HCT116 (cell line): ENCODE results near the gene PRAMEF14. TPM values are rescaled to one million over a fixed set of nuclear protein-coding genes. Genes with fewer than 3 reads are reported as not detected.
"Not testable (repeated sequence)": the region's sequence is repeated elsewhere in the genome, so short reads cannot be mapped to it uniquely, and the experiment has no call there.

Experiments
- ATAC-seq: fragments of 200-7000 bp; cut with Tn5 transposase; 2 replicates; pipeline ENCODE4 v1.9.1; 2020; ENCODE audit warnings: mild to moderate bottlenecking, moderate library complexity
- BruUV-seq: library from RNA; stranded (reverse); fragments of 400-500 nt; replicated peaks from 2 replicates; lab custom pipeline; 2021; lab: Mats Ljungman, UMichigan
- CTCF ChIA-PET: fragments of 300-600 bp; sonication (Branson Sonifier 250); formaldehyde crosslinking; loops from one replicate; lab custom pipeline; 2021; ENCODE audit warnings: antibody characterized with exemption; lab: Charles Lee
- POLR2A ChIA-PET: fragments of 300-600, 350-600 bp; sonication (Branson Sonifier 250); formaldehyde crosslinking; loops from one replicate; lab custom pipeline; 2021; ENCODE audit warnings: antibody characterized with exemption; lab: Charles Lee
- RAD21 ChIA-PET, 2 experiments: fragments of 300-600 bp; sonication (Branson Sonifier 250); formaldehyde crosslinking; loops; one replicate each; lab custom pipeline; 2023; ENCODE audit warnings: low total read pairs in 2 of 2; ENCODE audit not compliant: uncharacterized antibody in 2 of 2, unreplicated experiment in 2 of 2, low non-redundant PET in 1 of 2; lab: Charles Lee
- DNase-seq: peaks from one replicate; pipeline ENCODE4 v3.0.0-alpha.2; 2010; ENCODE audit warnings: low read depth, low spot score
- H2AFZ ChIP-seq: fragments of 200-600 bp; shearing (Covaris generic), sonication (generic); 2 replicates; pipeline ENCODE4 v1.6.1; 2017; ENCODE audit warnings: low read depth, mixed run types, mixed read lengths, antibody characterized with exemption, low read length; ENCODE audit not compliant: poor library complexity, severe bottlenecking
- H3K27ac ChIP-seq: 2 replicates; pipeline ENCODE4 v1.5.1; 2012; ENCODE audit warnings: low read depth, low read length
- H3K27me3 ChIP-seq: fragments of 200-600 bp; sonication (generic); 2 replicates; pipeline ENCODE4 v1.6.1; 2016; ENCODE audit warnings: mixed run types, low read length, mixed read lengths; ENCODE audit not compliant: insufficient read depth
- H3K36me3 ChIP-seq, 2 experiments: fragments of 200-500 bp in 1 of 2; fragments of 200-600 bp in 1 of 2; sonication (Bioruptor generic) in 1 of 2; sonication (generic) in 1 of 2; 2 replicates each; pipeline versions ENCODE4 v1.5.1 to v1.6.1; 2014 to 2016; ENCODE audit warnings: low read length in 2 of 2, inconsistent platforms in 1 of 2, mixed read lengths in 1 of 2, mixed run types in 1 of 2; ENCODE audit not compliant: insufficient read depth in 2 of 2, control insufficient read depth in 1 of 2
- H3K4me1 ChIP-seq, 2 experiments: fragments of 200-600 bp in 1 of 2; sonication (generic) in 1 of 2; 2 replicates each; pipeline versions ENCODE4 v1.5.1 to v1.6.1; 2012 to 2017; ENCODE audit warnings: low read length in 2 of 2, inconsistent platforms in 1 of 2, mild to moderate bottlenecking in 1 of 2, mixed read lengths in 1 of 2, mixed run types in 1 of 2, moderate library complexity in 1 of 2; ENCODE audit not compliant: insufficient read depth in 2 of 2, control insufficient read depth in 1 of 2
- H3K4me2 ChIP-seq: fragments of 200-600 bp; sonication (generic); 2 replicates; pipeline ENCODE4 v1.6.1; 2017; ENCODE audit warnings: mixed run types, low read length, mixed read lengths
- H3K4me3 ChIP-seq, 2 experiments: fragments of 200-600 bp in 1 of 2; sonication (generic) in 1 of 2; replicated peaks in 1 of 2; 2 replicates each; pipeline ENCODE4 v1.5.1; 2011 to 2016; ENCODE audit warnings: low read length in 2 of 2, control low read depth in 1 of 2, low read depth in 1 of 2, mild to moderate bottlenecking in 1 of 2, mixed read lengths in 1 of 2, mixed run types in 1 of 2
- H3K79me2 ChIP-seq: fragments of 200-600 bp; sonication (generic); 2 replicates; pipeline ENCODE4 v1.6.1; 2017; ENCODE audit warnings: mild to moderate bottlenecking, mixed run types, low read length, moderate library complexity, mixed read lengths; ENCODE audit not compliant: insufficient read depth
- H3K9ac ChIP-seq: fragments of 200-600 bp; sonication (generic); 2 replicates; pipeline ENCODE4 v1.6.1; 2016; ENCODE audit warnings: low read length, mixed read lengths
- H3K9me2 ChIP-seq: fragments of 200-600 bp; sonication (generic), shearing (Covaris generic); 2 replicates; pipeline ENCODE4 v1.6.1; 2017; ENCODE audit warnings: mixed run types, mild to moderate bottlenecking, moderate library complexity; ENCODE audit not compliant: insufficient read depth
- H3K9me3 ChIP-seq, 2 experiments: fragments of 200-500 bp in 1 of 2; fragments of 200-600 bp in 1 of 2; sonication (Bioruptor generic) in 1 of 2; sonication (generic) in 1 of 2; 2 replicates each; pipeline ENCODE4 v1.6.1; 2014 to 2017; ENCODE audit warnings: low read length in 2 of 2, mixed read lengths in 2 of 2, inconsistent platforms in 1 of 2, low read depth in 1 of 2, mild to moderate bottlenecking in 1 of 2, mixed run types in 1 of 2, moderate library complexity in 1 of 2; ENCODE audit not compliant: control insufficient read depth in 1 of 2, insufficient read depth in 1 of 2
- H4K20me1 ChIP-seq: fragments of 200-600 bp; sonication (generic), shearing (Covaris generic); 2 replicates; pipeline ENCODE4 v1.6.1; 2017; ENCODE audit warnings: mixed run types, mild to moderate bottlenecking, moderate library complexity; ENCODE audit not compliant: insufficient read depth
- intact Hi-C: fragments of 100-400 bp; cut with micrococcal nuclease; formaldehyde crosslinking; loops from 2 replicates; pipeline ENCODE4 v1.10.0; 2022
- total RNA-seq: library from RNA; stranded (reverse); gene quantifications from one replicate; pipeline ENCODE4 v1.2.1, GENCODE V29; 2021; ENCODE audit not compliant: unreplicated experiment

The PRAMEF14 gene
- total RNA-seq, 1 experiment from 2014 or later = not detected

GRCh38 chr1:13389332-13389731 is 42.4 kb upstream of the PRAMEF14 start, which contains the start of gene PRAMEF17:
PRAMEF17 (plus strand) TSS chr1:13389632; CDS start chr1:13389658, 26 bp downstream.
- H2AFZ ChIP-seq, H3K4me2 ChIP-seq, H3K4me1 ChIP-seq, H3K4me3 ChIP-seq, H3K27me3 ChIP-seq, RAD21 ChIA-PET, BruUV-seq, H3K27ac ChIP-seq, H3K9me2 ChIP-seq, H3K9ac ChIP-seq, DNase-seq, H3K36me3 ChIP-seq, H3K79me2 ChIP-seq, H3K9me3 ChIP-seq, intact Hi-C loops, CTCF ChIA-PET, H4K20me1 ChIP-seq, POLR2A ChIA-PET, ATAC-seq: not testable (repeated sequence)

GRCh38 chr1:13380380-13380779 is 33.4 kb upstream of the PRAMEF14 start:
- H3K4me3 ChIP-seq, RAD21 ChIA-PET, intact Hi-C loops, H3K4me1 ChIP-seq, ATAC-seq, H3K9me2 ChIP-seq, BruUV-seq, H3K27ac ChIP-seq, H2AFZ ChIP-seq, DNase-seq, H3K9ac ChIP-seq, H3K27me3 ChIP-seq, H4K20me1 ChIP-seq, H3K79me2 ChIP-seq, H3K36me3 ChIP-seq, H3K4me2 ChIP-seq, H3K9me3 ChIP-seq, CTCF ChIA-PET, POLR2A ChIA-PET: not testable (repeated sequence)

- H3K36me3 ChIP-seq, H3K4me3 ChIP-seq, H4K20me1 ChIP-seq, DNase-seq, H3K9me2 ChIP-seq, H3K27me3 ChIP-seq, H2AFZ ChIP-seq, ATAC-seq, BruUV-seq, CTCF ChIA-PET, H3K27ac ChIP-seq, POLR2A ChIA-PET, H3K4me1 ChIP-seq, H3K9me3 ChIP-seq, intact Hi-C loops, H3K79me2 ChIP-seq, H3K9ac ChIP-seq, RAD21 ChIA-PET, H3K4me2 ChIP-seq: not testable (repeated sequence)
Observed at GRCh38 chr1:13378983-13379382, 32.0 kb upstream of the PRAMEF14 start.
